ENCODE measurements around the gene NF1.

DNA sequence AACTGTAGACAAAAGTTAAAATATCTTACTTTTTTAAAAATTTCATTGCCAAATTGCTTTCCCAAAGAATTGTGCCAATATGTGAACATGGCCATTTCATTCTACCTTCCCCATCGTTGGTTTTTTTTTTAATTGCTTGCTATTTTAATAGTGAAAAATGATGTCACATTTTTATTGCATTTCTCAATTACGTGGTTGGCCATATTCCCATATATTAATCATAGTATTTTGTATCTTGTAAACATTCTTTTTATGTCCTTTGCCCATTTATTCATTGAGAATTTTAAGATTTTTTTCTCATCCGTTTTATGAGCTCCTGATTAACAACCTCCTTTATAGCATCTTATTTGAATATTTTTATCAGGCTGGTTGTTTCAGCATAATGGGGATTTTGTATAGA lies 195.0 kb downstream of the NF1 start:
- TF ChIP-seq CTCF (IDR thresholded peaks at IDR 0.05; ENCODE audit: low read depth, low read length) (no peak), EZH2phosphoT487 (IDR thresholded peaks at IDR 0.05; ENCODE audit: low read depth) (no peak)

Measured in OCI-LY3 (cell line).